Skeletal muscle satellite cell (primary cell): ENCODE results near the gene SAXO2. TPM values are rescaled to one million over a fixed set of nuclear protein-coding genes. Genes with fewer than 3 reads are reported as not detected.
"Not testable (repeated sequence)": the region's sequence is repeated elsewhere in the genome, so short reads cannot be mapped to it uniquely, and the experiment has no call there.

Experiments
- H3K27me3 ChIP-seq: 2 replicates; pipeline ENCODE4 v1.7.0; 2013; ENCODE audit warnings: low read length; ENCODE audit not compliant: control insufficient read depth, insufficient read depth
- H3K36me3 ChIP-seq: 2 replicates; pipeline ENCODE4 v1.7.0; 2013; ENCODE audit warnings: mild to moderate bottlenecking, control low read depth, low read length; ENCODE audit not compliant: insufficient read depth
- H3K4me1 ChIP-seq: 2 replicates; pipeline ENCODE4 v1.7.0; 2013; ENCODE audit warnings: low read length; ENCODE audit not compliant: control insufficient read depth, insufficient read depth
- H3K4me2 ChIP-seq: 2 replicates; pipeline ENCODE4 v1.7.0; 2013; ENCODE audit warnings: mild to moderate bottlenecking, low read length
- H3K4me3 ChIP-seq: 2 replicates; pipeline ENCODE4 v1.7.0; 2013; ENCODE audit warnings: low read length
- H3K9ac ChIP-seq: 2 replicates; pipeline ENCODE4 v1.7.0; 2013; ENCODE audit warnings: mild to moderate bottlenecking, low read depth, low read length, moderate library complexity
- H3K9me3 ChIP-seq: replicated peaks from 2 replicates; pipeline ENCODE4 v1.7.0; 2013; ENCODE audit warnings: mild to moderate bottlenecking, control low read depth, low read length
- total RNA-seq: library from RNA; depleted of rRNA; stranded (reverse); fragments of >200 nt; gene quantifications from 2 replicates; pipeline ENCODE4 v1.2.3, GENCODE V29; 2012; rRNA removed

Gene SAXO2, protein sequence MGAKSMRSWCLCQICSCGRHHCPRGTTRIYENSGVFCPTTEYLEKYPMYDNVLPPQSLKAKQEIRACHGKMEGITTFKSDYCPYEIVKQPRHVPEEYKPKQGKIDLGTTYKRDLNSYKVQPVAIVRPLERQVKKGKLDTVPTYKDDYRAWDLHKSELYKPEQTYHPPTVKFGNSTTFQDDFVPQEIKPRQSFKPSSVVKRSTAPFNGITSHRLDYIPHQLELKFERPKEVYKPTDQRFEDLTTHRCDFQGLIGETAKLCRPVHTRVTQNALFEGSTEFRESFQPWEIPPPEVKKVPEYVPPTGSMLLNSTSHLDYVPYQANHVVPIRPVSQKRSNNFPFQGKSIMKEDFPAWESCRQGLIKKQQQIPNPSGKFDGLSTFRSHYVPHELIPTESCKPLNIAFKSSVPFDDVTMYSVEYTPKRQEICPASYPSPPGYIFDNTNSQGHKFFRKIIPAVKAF
- total RNA-seq: 0.22 and 1.8 TPM in 2 replicates

DNA sequence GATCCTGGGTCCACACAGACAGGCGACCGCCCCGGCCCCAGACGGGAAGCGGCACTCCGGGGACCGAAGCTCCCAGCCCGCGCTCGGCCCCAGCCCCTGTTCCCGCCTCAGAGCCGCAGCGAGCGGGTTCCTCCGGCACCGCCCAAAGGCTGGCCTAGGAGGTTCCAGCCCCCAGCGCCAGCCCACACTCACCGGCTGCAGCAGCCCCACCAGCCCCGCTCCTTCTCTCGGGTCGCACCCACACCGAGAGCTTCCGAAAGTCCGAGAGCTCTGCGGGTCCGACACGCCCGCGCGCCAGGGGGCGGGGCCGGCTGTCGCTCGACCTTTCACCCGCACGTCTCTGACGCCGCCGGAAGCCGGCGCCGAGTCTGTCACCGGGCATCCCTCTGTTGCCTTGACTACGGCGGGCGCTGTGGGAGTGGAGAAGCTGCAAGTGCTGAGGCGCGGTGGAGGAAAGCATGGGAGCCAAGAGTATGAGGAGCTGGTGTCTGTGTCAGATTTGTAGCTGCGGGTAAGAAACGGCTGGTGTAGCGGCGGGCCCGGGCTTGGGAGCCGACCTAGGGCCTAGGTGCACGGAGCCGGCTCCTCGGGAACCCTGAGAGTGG, at the start of gene SAXO2, which contains the start of gene EFL1:
TSS of gene SAXO2 (plus strand) at position 397 of the 605 bp plus-strand sequence. CDS start at position 459, 62 bp downstream.
TSS of gene EFL1 (minus strand) at position 313 of the 605 bp plus-strand sequence. CDS start 956 bp downstream, outside the sequence.
- H3K9me3 ChIP-seq: no peaks in the 10 kb centered on the region
- peak within 1 kb of the TSS; percentile 80 for H3K9ac ChIP-seq
- peak within 1 kb of the TSS; percentile 88 for H3K4me3 ChIP-seq
- H3K27me3 ChIP-seq: no peaks in the 10 kb centered on the region
- peaks cover 20% of the 10 kb centered on the region for H3K36me3 ChIP-seq
- H3K4me1 ChIP-seq: peaks cover 24% of the 10 kb centered on the region
- H3K4me2 ChIP-seq: peak within 1 kb of the TSS; percentile 76

DNA sequence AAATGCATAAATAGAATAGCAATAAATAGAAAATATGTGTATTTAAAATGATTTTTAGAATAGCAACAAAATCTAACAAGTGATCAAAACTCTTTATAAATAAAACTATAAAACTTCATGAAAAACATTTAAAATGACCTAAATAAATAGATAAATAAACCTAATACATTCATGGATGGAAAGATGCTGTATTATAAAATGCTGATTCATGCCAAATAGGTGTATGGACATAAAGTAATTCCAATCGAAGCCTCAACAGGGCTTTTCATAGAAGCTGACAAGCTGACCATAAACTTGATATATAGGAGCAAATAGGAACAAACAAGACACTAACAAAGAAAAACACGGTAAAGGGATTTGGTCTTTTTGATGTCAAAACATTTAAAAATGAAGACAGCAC, 46.5 kb upstream of the SAXO2 start:
- H3K4me1 ChIP-seq, H3K9me3 ChIP-seq, H3K4me3 ChIP-seq, H3K4me2 ChIP-seq, H3K27me3 ChIP-seq, H3K9ac ChIP-seq: not testable (repeated sequence)
- peaks cover 27% of the 10 kb centered on the region for H3K36me3 ChIP-seq

DNA sequence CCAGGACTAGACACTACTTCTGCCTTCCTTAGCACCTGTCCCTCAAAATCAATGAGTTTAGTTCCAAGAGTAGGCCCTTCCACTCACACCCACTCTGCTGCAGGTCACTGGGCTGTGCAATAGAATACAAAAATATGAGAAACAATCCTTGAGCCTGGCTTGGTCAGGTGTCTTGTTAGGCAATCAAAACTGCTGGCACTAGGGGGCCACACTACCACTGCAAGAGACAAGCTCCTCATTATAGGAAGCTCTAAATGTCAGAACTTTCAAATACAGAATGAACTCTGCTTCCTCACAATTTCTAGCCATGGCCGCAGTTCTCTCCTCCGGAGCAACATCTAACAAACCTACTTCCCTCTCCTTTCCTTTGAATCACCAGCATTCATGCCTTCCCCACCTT, 41.1 kb upstream of the SAXO2 start:
- H3K9ac ChIP-seq: not testable (repeated sequence)
- peaks cover 21% of the 10 kb centered on the region for H3K36me3 ChIP-seq

DNA sequence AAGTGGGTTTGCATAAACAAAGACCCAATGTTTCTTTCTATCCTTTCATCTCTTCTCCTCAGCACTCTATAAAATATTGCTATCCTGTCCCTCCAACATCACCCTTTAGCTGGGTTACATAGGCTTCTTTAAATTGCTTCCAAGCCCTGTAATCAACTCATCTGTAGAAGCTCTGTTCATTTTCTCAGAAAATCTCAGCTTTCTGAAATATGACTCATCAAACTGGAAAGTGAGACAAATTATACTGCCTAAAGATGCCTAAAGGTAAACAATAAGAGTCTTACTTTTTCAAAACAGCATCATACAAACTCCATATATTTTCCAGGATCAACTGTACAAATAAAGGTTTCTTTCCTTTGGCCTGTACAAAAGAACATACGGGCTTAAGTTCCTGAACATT, 33.9 kb upstream of the SAXO2 start:
- Histone ChIP-seq H3K27me3 (no peaks in the 10 kb centered on the region), H3K4me1 (no peaks in the 10 kb centered on the region), H3K36me3 (peaks cover 25% of the 10 kb centered on the region), H3K9ac (no peak overlapping the region), H3K4me3 (no peak overlapping the region), H3K9me3 (no peaks in the 10 kb centered on the region), H3K4me2 (no peak overlapping the region)

More for the DNA sequence above, 41.1 kb upstream of the SAXO2 start:
- H3K27me3 ChIP-seq, H3K4me2 ChIP-seq, H3K9me3 ChIP-seq, H3K4me1 ChIP-seq, H3K4me3 ChIP-seq: not testable (repeated sequence)

DNA sequence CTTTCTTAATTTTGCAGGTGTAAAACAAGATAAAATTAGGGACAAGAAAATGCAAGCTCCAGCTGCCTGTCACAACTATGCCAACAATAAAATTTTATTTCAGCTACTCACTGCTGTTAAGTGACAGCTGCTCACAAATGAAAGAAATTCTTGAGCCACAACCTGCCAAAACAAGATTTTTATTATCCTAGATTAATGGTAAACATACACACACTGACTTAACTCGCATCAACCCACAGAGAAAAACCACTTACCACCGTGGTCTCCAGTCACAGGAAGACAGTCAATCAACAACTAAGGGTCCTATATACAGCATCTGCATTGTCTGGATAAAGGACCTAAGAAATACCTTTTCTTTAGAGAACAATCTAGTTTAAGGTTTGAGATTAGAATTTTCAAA, 31.4 kb upstream of the SAXO2 start:
- no peak overlapping the region for H3K9ac ChIP-seq
- H3K4me2 ChIP-seq: no peak overlapping the region
- H3K4me3 ChIP-seq: no peak overlapping the region
- H3K27me3 ChIP-seq: no peaks in the 10 kb centered on the region
- H3K9me3 ChIP-seq: no peaks in the 10 kb centered on the region
- H3K4me1 ChIP-seq: no peaks in the 10 kb centered on the region
- H3K36me3 ChIP-seq: peaks cover 23% of the 10 kb centered on the region

DNA sequence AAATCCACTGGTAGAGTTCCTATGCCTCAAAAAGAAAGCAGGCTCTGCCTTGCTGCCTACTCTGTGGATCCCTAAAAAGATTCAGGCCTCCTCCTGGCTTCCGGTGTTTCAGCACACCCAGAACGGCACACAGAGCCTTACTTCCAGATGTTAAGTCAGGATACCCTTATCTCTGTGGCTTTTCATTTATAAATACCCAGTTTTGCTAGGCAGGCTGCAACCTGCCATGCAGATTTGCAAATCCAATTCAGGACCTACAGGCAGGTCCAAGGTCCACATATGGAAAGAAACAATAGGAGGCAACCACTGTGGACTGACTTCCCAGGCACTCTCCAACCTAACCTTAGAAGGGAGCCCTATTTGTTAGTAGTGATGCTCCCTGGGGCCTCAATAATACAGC, 30.8 kb upstream of the SAXO2 start:
- no peaks in the 10 kb centered on the region for H3K27me3 ChIP-seq
- H3K9me3 ChIP-seq: no peaks in the 10 kb centered on the region
- no peak overlapping the region for H3K9ac ChIP-seq
- no peak overlapping the region for H3K4me3 ChIP-seq
- H3K36me3 ChIP-seq: peaks cover 20% of the 10 kb centered on the region
- no peaks in the 10 kb centered on the region for H3K4me1 ChIP-seq
- no peak overlapping the region for H3K4me2 ChIP-seq

DNA sequence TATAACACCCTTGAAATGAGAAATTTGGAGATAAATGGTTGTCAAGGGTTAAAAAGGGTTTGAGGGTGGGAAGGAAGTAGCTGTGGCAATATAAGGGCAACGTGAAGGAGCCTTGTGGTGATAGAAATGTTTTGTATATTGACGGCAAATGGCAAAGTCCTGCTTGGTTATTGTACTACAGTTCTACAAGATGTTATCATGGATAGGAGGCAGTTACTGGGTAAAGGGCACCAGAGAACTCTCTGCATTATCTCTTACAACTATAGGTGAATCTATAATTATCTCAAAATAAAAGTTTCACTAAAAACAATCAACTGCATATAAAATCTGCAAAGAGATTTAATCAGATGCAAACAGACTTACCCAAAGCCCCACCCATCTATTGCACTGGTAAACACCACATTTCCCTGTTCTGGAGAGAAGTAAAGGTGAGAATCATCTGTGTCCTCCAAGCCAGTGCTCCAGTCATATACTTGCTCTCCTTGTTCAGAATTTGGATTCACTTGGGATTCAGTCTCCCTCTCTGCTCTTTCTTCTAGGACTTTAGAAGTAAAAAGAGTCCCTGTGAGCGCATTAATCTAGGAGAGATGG, 24.6 kb upstream of the SAXO2 start:
- not testable (repeated sequence) for H3K4me2 ChIP-seq, H3K4me1 ChIP-seq, H3K9me3 ChIP-seq, H3K9ac ChIP-seq, H3K27me3 ChIP-seq, H3K4me3 ChIP-seq
- H3K36me3 ChIP-seq: peaks cover 18% of the 10 kb centered on the region

DNA sequence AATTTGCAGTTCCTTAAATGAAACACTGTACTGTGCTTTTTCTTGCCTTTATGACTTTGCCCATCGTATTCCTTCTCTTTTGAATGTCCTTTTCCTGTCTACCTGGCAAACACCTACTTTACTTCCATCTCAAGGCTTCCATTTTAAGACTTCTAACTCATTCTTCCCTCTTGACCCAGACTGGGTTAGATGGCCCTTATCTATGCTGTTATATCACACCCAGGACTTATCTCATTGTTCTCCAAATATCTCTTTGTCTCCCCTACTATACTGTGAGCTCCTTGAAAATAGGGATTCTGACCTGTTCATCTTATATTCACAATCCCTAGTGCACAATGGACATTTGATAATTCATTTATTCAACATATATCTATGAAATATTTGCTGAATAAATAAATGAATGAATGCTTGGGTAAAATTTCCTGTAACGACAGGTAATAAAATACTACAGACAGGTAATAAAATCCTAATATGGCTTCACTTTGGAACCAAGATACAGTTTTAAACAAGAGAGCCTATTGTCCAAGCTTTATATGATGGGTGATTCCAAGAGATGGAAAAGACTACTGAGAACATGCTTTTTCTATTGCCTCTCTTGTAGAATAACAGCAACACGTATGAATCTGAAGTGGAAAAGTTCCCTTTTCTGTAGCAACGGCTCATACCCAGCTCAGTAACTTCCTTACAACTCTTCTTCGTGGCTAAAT, 22.8 kb upstream of the SAXO2 start:
- Histone ChIP-seq H3K4me3 (no peak overlapping the region), H3K27me3 (no peaks in the 10 kb centered on the region), H3K9me3 (no peaks in the 10 kb centered on the region), H3K36me3 (peaks cover 21% of the 10 kb centered on the region), H3K4me1 (peaks cover 3% of the 10 kb centered on the region), H3K4me2 (no peak overlapping the region), H3K9ac (no peak overlapping the region)

DNA sequence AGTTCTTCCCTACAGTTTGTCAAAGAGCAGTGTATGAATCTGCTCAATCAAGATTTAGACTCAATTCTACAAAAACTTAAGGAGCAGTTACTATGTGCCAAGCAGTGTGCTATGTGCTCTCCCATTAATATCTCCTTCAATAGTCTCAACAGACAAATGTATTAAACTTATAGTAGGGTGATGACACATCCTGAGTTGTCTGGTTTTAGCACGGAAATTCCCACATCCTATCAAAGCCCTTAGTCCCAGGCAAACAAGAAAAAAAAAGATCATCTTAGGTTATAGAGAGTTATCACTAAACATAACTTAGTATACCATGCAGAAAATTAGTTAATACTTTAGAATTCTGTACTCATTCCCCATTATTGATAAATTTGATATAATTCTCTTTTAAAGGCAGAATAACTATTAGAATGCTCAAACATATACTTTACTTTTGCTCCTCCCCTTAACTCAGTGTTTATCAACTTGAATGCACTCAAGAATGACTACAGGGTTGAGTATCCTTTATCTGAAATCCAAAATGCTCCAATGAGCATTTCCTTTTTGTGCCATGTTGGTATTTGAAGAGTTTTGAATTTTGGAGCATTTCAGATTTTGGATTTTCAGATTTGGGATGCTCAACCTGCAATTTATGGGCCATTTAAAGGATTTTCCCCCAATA, 20.6 kb upstream of the SAXO2 start:
- H3K9me3 ChIP-seq, H3K27me3 ChIP-seq, H3K4me1 ChIP-seq, H3K4me3 ChIP-seq, H3K4me2 ChIP-seq, H3K9ac ChIP-seq: not testable (repeated sequence)
- H3K36me3 ChIP-seq: peaks cover 30% of the 10 kb centered on the region

DNA sequence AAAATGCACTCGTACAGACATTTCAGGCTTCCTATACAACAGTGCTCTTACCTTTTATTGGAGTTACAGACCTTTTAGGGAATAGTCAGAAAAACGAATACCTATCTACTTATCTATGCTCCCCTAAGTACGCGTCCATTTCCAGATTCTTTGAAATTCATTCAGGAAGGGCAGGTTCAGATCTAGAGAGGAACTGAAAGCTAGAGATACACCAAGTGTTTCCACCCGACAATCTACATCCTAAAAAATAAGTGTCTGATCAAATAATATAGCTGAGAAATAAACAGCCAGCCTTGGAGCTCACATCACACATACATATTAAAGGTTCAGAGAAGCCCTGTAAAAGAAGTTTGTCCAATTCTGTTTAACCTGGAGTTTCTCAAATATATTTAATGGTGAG, 19.0 kb upstream of the SAXO2 start:
- H3K9ac ChIP-seq, H3K9me3 ChIP-seq, H3K27me3 ChIP-seq, H3K4me3 ChIP-seq, H3K4me2 ChIP-seq, H3K4me1 ChIP-seq: not testable (repeated sequence)
- peaks cover 34% of the 10 kb centered on the region for H3K36me3 ChIP-seq

DNA sequence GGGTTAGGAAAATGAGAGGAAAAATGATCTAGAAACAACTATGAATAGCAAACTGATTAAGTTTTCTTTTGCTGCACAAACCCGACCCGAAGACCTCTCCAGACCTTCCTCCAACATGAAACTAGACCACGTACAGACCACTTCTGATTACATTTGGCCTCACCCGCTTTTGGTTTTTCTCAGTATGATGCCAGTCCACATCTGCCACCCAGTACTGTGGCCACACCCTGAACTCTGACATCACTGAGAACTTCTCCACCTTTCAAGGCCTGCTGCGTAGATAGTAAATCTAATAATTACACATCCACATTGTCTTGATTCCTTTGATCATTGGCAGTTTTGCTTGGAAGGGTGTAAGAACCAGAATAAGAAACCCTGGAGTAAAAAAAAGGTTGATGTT, 16.7 kb upstream of the SAXO2 start:
- peaks cover 22% of the 10 kb centered on the region for H3K36me3 ChIP-seq
- H3K9me3 ChIP-seq, H3K27me3 ChIP-seq, H3K9ac ChIP-seq, H3K4me2 ChIP-seq, H3K4me1 ChIP-seq, H3K4me3 ChIP-seq: not testable (repeated sequence)
